BE2C (cell line): ENCODE results near the gene ABL2.

Experiments used
- DNase-seq: peaks from one replicate; pipeline ENCODE4 v3.0.0-alpha.2; 2020
- H3K27me3 ChIP-seq: fragments of 250-450 bp; sonication (Bioruptor Pico); 2 replicates; pipeline ENCODE4 v1.5.1; 2020; ENCODE audit warnings: mild to moderate bottlenecking
- H3K36me3 ChIP-seq: fragments of 250-450 bp; sonication (Bioruptor Pico); 2 replicates; pipeline ENCODE4 v1.5.1; 2020; ENCODE audit warnings: mild to moderate bottlenecking
- H3K4me1 ChIP-seq: fragments of 250-450 bp; sonication (Bioruptor Pico); 2 replicates; pipeline ENCODE4 v1.5.1; 2020
- H3K4me3 ChIP-seq: 2 replicates; pipeline ENCODE4 v1.5.1; 2011; ENCODE audit warnings: low read depth, low read length
- H3K9me3 ChIP-seq: fragments of 250-450 bp; sonication (Bioruptor Pico); 2 replicates; pipeline ENCODE4 v1.5.1; 2020
- CTCF ChIP-seq: IDR thresholded peaks from 2 replicates; pipeline ENCODE4 v1.5.1; 2012; ENCODE audit warnings: mild to moderate bottlenecking, low read depth, low read length

ABL2 gene

GRCh38 chr1:179241530-179242097 lies 12.1 kb upstream of the ABL2 start:
- Histone ChIP-seq H3K27me3 (no peaks in the 10 kb centered on the region), H3K9me3 (no peaks in the 10 kb centered on the region), H3K4me3 (no peak overlapping the region), H3K36me3 (no peaks in the 10 kb centered on the region), H3K4me1 (no peaks in the 10 kb centered on the region)
- TF ChIP-seq CTCF: no peak
- DNase-seq: no peak

GRCh38 chr1:179237222-179237621 lies 7.7 kb upstream of the ABL2 start:
- Histone ChIP-seq H3K36me3 (no peaks in the 10 kb centered on the region), H3K27me3 (no peaks in the 10 kb centered on the region), H3K4me1 (no peaks in the 10 kb centered on the region), H3K4me3 (no peak overlapping the region), H3K9me3 (no peaks in the 10 kb centered on the region)
- TF ChIP-seq CTCF: no peak
- DNase-seq: no peak

GRCh38 chr1:179234863-179235262 lies 5.4 kb upstream of the ABL2 start:
- DNase-seq: no peak
- H3K4me3 ChIP-seq: no peak overlapping the region
- no peaks in the 10 kb centered on the region for H3K27me3 ChIP-seq
- H3K4me1 ChIP-seq: no peaks in the 10 kb centered on the region; the same call in 1 of the 2 replicates
- no peak for TF ChIP-seq CTCF
- no peaks in the 10 kb centered on the region for H3K9me3 ChIP-seq
- H3K36me3 ChIP-seq: no peaks in the 10 kb centered on the region

GRCh38 chr1:179231923-179232322 lies 2.4 kb upstream of the ABL2 start:
- no peaks in the 10 kb centered on the region; the same call in 1 of the 2 replicates for H3K4me1 ChIP-seq
- H3K9me3 ChIP-seq: no peaks in the 10 kb centered on the region
- H3K4me3 ChIP-seq: no peak overlapping the region

GRCh38 chr1:179230721-179231120 lies 1.2 kb upstream of the ABL2 start:
- TF ChIP-seq CTCF: no peak
- no peak for DNase-seq

More at GRCh38 chr1:179231923-179232322, 2.4 kb upstream of the ABL2 start:
- H3K27me3 ChIP-seq: no peaks in the 10 kb centered on the region
- no peak for TF ChIP-seq CTCF
- peaks cover 6% of the 10 kb centered on the region; the same call in 1 of the 2 replicates for H3K36me3 ChIP-seq
- DNase-seq: no peak

GRCh38 chr1:179230251-179230650 lies 774 bp upstream of the ABL2 start:
- Histone ChIP-seq H3K36me3 (peaks cover 6% of the 10 kb centered on the region; the same call in 1 of the 2 replicates), H3K9me3 (no peaks in the 10 kb centered on the region), H3K4me3 (peak overlapping the region; percentile 80), H3K4me1 (no peaks in the 10 kb centered on the region; the same call in 1 of the 2 replicates), H3K27me3 (no peaks in the 10 kb centered on the region)
- TF ChIP-seq CTCF: no peak
- no peak for DNase-seq

More at GRCh38 chr1:179230721-179231120, 1.2 kb upstream of the ABL2 start:
- H3K4me1 ChIP-seq: no peaks in the 10 kb centered on the region; the same call in 1 of the 2 replicates
- no peak overlapping the region for H3K4me3 ChIP-seq
- H3K9me3 ChIP-seq: no peaks in the 10 kb centered on the region
- H3K36me3 ChIP-seq: peaks cover 6% of the 10 kb centered on the region; the same call in 1 of the 2 replicates
- no peaks in the 10 kb centered on the region for H3K27me3 ChIP-seq
